Suppressor macrophage treated with lipopolysaccharide for 4 hours (primary cell): ENCODE measurements around the gene BRD7.

Source experiments
- DNase-seq: peaks from one replicate; pipeline ENCODE4 v3.0.0-alpha.2; 2020

Gene BRD7

DNA sequence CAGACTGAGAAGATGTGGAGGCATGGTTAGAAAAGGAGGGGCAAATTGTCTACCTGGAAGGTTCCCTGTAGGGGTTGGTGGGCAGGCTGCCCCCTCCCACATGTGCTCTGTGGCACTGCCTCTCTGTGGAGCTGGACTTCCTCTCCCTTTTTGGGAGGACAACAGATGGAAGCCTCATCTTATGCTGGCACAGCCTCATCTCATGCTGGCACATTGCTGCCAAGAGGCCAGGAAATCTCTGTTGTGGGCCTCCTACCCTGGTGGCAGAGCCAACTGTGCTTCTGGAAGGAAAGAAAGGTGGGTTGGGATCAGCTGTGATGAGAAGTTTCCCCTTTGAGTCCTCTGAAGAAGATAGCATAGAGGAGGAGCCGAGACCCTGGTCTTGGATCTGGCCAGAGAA is 19.7 kb upstream of the BRD7 start:
- no peak for DNase-seq

DNA sequence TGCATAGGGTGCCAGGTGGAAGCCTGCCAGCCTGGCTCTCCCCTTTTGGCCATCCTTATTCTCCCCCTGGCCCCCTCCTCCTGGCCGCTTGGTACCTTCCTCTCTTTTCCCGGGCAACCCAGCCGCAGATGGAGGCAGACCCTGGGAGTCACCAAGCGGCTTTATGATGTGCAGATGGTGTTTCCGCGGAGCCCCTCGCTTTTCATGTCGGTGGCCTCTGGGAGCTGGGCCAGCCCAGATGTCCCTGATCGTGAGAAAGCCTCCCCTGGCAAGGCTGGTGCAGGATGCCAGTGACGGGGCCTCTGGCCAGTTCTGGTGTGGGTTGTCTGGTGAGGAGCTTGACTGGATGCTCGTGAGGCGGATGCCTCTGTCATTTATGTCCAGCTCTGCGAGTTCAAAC is 18.0 kb upstream of the BRD7 start:
- DNase-seq, result no peak

DNA sequence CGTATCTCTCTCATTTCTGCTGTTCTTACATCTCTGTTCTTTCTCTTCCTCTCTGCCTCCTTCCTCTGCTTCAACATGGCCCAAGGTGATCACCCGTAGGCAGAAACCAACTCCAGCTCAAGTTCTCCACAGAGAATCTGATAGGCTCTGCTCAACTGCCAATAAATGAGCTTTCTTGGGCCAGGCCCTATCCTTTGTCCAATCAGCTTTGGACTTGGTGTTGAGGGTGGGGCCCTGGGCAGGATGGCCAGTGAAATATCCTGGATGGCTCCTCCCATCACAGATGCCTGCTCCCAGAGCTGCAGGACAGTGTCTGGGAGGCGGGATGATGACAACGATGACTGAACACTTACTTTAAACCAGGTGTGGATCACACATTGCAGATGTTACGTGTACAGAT is 17.4 kb upstream of the BRD7 start:
- no peak for DNase-seq

DNA sequence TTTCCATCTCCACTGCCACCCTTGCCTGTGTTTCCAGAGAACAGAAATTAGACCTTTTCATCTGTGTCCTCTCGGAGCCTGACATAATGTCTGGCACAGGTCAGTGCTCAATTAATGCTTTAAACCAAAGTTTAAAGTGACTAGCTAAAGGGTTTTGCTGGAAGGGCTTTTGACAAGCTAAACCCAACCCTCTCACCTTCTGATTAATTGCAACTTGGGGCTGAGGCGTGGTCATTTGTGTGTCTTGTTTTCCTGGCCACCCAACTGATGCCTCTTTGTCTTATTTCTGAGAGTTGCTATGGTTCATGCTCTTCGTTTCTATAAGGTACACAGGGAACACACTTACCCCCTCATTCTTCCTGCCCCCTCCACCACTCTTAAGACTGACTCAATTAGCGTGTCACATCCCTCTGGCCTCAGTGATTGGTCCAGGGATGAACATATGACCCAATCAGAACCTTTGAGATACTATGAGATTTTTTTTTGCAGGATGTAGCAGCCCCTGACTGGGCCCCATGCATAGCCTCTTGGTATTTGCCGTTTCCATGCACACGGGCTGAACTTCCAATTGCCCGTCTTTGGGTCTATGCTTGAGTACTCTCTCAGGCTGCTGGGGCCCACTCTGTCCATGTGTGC is 15.8 kb upstream of the BRD7 start:
- no peak for DNase-seq

DNA sequence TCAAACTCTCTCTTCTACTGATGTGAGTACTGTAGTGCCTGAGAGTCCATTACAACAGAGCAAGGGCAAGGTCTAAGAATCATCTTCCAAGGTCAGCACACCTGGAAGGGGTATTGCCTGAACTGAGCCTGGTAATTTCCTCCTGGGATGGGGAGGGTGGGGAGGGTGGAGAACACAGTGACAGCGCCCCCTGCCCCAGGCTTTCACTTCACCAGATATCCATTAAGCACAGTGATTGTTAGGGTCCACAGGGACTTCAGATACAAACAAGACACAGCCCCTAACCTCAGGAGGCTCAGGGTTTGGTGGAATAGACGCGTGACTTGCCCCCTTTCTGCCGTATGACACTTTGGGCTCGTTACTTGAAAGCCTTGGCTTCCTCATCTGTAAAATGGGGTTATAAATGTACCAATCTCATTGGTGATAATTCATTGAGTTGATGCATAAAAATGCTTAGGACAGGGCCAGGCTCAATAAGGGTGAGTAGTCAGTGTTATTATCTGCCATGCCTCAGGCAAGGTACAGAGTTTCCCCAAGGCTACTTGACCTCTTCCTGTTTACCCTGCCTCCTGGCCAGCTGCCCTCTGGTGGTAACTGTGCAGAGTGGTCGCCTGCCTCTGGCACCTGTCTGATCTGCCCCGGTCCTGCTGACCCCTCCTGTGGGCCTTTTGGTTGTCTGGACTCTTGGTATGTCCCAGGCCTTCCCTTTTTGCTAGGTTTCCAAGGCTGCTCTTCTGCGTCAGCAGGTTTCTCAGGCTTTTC is 13.1 kb upstream of the BRD7 start:
- no peak for DNase-seq

DNA sequence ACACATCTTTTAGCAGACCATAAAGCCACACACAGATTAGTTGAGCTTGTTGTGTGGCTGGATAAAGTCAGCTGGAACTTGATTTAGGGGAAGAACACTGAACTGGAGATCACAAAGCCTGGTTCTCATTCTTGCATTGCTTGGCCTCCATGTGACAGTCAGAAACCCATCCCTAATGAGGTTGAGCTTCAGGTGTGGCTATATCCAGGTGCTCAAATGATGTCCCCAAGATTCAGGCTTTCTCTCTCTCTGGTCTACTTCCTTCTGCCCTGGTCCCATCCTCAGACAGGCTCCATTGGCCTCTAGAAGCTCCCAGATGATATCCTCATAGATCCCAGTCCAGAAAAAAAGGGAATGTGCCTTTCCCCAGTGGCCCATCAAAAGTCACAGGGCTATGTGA is 9.6 kb upstream of the BRD7 start:
- no peak for DNase-seq

DNA sequence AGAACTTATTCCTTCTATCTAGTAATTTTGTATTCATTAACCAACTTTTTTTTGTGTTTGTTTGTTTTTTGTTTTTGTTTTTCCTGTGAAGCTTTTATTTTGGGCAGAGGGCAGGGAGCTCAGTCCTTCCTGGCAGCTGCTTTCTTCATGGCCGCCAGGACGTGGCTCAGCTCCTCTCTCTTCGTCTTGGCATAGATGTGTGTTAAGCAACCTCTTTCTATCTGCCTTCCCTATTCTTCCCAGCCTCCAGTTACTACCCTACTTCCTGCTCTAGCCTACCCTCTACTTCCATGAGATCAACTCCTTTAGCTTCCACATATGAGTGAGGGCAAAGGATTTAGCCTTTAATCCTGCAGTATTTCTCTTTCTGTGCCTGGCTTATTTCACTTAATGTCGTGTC is 8.2 kb upstream of the BRD7 start:
- peak; percentile 10 for DNase-seq

DNA sequence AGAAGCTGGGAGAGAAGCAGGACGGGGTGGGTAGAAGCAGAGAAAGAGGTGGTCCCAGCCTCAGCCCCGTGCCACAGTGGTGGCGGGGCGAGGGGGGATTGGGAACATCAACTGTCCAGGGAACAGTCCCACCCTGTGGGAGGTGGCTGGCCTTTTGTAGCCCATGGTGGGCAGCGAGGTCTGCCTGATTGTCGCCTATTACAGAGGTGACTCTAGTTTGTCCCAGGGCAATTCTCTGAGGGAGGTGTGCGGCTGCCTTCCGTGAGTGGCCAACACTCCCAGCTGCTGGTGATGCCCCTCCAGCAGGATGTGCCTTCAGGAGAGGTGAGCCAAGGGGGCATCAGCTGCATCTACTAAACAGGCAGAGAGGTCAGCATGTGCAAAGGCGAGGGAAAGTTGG is 5.0 kb upstream of the BRD7 start:
- DNase-seq, result no peak

DNA sequence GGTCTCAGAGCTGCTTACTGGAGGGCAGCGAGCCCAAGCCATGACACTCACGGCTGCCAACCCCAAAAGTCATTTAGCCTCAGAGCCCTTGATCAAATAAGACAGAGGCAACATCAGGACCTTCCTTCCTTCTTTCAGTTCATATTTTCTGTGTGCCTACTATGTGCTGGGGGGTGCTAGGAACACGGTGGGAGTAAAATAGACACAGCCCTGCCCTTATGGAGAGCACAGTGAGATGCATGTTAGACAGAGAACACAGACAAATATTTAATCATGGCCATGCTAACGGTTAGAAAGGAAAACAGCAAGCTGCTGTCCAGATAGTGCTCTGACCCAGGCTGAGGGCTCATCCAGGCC is 4.5 kb upstream of the BRD7 start:
- no peak for DNase-seq

DNA sequence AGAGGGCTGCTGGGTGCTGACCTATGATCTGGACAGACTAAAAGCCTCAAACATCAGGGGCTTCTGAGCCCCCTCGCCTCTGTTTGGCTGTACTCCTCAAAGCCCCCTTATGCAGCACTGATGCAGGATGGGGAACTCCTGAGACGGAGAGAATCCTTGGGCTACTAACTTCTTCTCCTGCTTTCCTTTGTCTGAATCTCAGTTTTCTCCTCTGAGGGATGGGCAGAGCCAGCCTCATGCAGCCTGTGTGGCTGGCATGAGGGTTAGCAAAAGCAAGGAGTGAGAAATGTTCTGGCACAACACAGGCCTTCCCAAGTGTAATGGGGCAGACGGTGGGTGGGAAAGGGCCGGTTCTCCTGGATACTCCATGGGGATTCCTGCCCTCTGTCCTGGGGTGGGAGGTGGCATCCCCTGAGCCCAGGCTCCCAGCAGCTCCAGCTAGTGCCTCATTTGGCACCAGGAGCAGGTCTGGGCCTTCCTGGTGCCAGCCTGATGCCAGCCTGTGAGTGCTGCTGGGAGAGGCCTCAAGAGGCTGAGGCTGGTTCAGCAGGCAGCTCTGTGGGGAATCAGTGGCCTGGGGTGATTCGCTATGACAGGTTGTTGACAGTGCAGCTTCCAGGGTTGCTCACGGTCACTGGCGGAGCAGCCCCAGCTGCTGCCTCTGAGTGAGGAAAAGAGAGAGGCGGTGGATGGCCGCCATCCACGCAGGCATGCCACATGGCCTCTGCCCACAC is 4.0 kb upstream of the BRD7 start:
- no peak for DNase-seq

DNA sequence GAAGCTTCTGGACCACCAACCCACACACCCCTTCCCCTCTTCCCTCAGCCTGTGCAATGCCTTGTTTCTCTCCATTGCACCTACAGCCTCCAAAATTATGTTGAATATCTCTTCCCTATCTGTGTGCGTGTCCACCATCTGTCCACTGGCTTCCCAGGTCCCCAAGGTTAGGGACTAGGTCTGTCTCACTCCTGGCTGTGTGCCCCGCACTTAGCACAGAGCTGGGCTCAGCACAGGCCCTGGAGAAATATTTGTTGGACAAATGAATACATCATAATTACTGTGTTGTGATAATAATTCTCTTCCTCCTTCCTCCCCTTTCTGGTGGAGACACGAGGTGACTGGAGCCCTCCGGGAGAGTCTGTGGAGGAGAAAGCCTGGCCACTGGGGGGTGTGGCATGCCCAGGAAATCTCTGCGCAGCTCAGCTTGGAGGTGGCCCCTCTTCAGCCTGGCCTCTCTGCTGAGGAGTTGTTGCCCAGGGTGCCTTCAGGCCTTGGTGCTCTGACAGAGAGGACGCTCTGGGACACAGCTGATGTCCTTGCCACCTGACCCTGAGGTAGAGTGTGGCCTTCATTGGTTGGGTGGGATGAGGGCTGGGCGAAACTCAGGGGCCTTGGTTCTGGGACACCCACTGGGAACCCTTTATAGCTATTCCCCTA is 3.3 kb upstream of the BRD7 start:
- no peak for DNase-seq

DNA sequence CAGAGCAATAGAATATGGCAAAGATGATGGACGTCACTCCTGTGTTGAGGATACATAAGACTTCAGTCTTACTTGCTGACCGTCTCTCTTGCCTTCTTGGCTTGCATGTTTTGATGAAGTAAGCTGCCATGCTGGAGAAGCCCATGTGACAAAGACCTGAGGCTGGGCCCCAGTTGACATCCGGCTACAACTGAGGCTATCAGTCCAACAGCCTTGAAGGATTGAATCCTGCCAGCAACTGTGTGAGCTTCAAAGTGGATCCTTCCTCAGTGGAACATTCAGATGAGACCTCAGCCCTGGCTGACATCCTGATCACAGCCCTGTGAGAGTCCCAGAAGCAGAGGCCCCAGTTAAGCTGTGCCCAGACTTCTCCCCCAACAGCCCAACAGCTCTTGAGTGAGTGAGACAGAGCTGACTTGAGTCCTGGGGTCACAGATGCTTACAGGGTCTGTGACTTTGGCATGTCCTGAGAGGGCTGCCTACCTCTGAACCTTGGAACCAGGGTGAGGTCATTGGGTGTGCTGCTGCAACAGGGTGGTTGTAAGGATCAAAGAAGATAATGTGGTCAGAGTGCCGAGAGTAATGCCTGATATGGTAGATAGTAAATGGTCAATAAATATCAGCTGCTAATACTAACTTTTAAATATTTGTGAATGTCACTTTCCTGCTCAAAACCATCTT is 2.4 kb upstream of the BRD7 start:
- no peak for DNase-seq

DNA sequence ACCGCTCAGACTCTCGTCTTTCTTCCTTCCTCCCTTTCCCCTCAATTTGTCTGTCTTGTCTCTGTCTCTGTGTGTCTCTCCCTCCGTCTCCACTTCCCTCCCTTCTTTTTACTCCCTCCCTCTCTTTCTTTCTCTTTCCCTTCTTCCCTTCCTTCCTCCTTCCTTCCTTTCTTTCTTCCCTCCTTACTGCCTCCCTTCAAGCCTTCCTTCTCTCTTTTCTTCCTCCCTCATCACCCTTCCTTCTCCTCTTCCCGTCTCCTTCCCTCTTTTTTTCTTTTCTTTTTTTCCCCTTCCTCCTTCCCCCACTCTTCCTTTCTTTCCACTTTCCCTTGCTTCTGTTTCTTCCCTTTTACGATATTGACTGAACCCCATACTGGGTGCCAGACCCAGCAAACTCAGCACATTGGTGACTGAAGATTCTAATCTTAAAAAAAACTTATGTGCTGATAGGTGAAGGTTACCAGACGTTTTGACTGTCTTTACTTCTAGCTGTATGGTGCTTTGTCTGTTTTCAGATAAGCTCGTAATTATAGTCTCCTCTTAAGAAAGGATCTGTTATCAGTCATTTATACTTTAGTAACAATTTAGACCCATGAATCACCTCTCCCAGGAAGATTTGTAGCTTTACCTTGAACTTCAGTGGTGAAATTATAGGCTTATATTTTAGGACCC is 481 bp upstream of the BRD7 start:
- DNase-seq, result no peak

DNA sequence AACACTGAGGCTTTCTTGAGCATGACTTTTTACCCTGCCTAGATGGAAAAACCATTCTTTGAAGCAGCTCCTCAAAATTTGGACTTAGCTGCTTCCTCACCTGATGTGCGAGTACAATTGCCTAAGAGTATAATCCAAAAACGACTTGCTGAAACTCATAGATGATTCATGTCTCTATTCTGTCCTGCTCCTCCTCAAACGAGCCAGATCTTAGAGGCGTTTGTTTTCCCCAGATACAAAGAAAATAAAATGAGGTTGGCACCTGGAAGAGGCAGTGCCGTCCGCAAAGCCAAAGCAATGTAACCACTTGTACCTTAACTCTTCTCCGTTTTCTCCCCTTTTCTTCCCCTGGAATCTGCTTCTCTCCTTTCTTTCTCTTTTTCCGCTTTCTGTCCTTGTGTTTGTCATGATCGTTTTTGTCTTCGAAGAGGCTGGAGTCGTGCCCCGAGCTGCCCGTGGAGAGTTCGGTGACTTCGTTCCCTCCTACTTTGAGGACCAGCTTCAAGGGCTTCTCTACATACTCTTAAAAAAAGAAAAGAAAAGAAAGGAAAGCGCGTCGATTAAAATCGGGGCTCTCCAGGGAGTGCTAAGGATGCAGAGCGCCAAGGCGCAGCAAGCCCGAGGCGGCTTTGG is 895 bp downstream of the BRD7 start:
- DNase-seq, result peak; percentile 3

DNA sequence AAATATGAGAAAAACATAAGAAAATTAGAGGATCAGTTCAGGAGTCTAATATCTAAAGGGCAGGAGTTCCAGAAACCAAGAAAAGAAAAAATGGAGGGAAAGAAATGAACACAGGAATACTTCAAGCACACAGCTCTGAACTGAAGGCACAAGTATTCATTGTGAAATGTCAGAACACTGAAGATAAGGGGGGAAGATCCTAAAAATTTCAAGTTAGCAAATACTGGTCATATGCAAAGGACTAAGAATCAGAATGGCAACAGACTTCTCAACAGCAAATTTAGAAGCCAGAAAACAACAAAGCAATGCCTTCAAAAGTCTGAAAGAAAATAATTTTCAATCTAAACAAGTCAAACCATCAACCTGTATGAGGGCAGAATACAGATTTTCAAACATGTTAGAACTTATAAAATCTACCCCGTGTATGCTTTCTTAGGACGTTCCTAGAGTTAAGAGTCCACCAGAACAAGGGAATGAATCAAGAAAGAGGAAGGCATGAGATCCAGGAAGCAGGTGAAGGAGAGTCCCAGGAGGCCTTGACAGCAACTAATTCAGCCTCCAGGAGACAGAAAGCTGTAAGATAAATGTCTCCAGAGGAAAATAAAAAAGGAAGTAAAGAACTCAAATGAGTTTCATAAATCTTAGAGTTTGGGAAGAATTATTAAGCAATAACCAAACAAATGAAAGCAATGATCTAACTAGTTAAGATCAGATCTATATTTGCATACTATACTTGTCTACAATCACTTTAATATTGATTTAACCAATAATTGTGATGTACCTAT is 2.8 kb downstream of the BRD7 start:
- DNase-seq, result peak; percentile 52

DNA sequence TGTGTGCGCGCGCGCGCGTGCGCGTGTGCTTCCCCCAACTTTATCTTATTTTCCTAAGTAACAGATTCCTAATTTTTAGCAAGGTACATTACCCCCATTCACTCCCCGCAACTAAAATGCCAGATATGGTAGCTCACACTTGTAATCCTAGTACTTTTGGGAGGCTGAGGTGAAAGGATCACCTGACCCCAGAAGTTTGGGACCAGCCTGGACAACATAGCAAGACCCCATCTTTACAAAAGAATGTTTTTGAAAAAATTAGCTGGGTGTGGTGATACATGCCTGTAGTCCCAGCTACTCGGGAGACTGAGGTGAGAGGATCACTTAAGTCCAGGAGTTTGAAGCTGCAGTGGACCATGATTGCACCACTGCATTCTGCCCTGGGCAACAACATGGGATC is 5.1 kb downstream of the BRD7 start:
- DNase-seq, result no peak

DNA sequence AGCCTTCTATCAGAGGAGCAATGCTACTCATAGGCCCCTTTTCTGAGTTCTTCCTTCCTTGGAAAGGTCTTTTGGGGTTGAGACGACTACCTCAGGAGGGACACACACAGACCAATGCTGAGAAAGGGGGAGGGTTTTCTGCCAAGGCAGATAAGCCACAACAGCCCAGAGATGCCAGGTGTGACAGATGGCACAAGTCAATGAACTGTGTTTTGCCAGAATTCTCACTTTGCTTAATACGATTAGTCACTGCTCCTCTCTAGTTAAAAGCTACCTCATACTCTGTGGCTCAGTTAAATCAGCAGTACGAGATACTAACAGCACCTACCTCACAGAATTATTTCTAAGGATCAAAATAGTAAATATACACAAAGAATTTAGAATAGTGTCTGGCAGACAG is 8.0 kb downstream of the BRD7 start:
- no peak for DNase-seq

DNA sequence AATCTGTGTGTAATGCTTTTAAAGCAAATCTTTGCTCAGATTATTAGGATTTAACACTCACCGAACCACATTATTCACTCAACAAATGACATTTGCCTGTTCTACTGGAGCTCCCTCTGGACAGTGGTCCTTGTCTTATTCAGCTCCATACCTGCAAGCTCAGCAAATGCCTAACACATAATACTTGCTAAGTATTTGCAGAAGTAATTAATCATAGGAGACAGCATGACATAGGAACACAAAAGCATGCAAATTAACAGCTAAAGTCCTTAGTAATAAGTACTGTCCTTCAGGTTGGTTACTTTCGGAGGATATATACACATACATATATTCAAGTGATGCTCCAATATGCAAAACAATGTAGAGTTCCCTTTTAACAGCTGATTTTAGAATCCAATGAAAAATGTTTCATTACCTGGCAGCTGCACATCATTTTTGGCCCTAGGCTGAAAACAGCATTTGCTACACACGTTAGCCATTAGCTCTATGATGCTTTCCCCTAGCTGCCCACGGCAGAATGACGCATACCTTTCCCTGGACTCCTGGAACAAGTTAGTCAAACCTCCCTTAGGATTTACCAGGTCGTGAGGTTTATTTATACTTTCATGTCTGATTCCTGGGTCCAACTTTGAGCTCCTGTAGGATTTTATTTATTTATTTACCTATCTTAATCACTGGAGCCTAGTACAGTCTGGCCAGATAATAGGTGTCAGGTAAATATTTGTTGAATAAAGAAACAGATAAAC is 8.6 kb downstream of the BRD7 start:
- DNase-seq, result no peak

DNA sequence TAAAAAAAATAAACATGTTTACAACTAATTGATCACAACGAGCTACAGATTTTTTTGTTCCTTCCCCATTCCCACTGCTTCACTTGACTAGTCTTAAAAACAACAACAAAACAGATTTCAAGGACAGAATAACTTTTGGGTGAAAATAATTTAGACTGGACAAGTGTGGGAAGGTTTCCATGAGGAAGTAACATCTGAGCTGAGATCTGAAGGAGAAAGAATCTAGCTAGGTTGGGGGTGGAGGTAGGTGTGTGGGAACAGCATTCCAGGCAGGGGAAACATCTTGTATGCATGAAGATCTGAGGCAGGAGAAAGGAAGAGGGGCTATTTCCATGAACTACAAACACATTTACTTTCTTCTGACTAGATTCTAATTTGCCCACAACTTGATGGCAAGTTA is 9.2 kb downstream of the BRD7 start:
- no peak for DNase-seq

DNA sequence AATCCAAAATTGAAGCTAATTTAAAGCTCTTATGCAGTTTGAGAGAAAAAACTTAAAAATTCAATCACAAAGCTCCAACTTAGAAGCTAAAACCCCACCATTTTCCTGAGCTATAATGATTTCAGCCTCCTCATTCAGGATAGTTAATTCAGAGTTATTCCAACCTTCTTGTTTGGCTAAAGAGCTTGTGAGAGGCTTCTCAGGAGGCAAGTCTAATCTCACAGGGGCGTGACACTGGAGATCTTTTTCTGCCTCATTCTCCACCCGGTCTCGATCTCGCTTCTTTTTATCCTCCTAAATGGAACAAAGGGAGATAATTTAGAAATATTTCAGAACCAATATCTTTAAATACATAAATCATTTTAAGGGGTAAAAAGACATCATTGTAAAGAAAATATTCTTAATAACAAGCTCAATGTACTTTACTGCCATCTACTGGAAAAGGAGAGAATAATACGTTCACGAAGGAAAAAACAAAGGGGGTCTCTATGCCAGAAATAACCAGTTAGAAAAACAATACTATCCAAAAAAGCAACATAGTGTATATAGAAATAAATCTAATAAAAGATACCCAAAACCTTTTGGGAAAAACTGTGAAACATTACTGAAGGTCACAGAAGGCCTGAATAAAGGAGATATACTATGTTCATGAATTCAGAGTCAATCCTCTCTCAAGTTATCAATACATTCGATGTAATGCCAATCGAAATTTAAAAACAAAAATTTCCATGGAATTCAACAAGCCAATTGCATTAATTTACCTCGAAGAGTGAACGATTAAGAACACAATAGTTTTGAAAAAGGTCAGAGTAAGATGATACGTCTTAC is 13.9 kb downstream of the BRD7 start:
- DNase-seq, result peak; percentile 50
